ENCODE results near the gene HSFX4.
"Not testable (repeated sequence)": the region's sequence is repeated elsewhere in the genome, so short reads cannot be mapped to it uniquely, and the experiment has no call there.

The HSFX4 gene

GRCh38 chrX:149937871-149938426 is 8.6 kb downstream of the HSFX4 start:
- no peak for DNase-seq (ENCODE audit: low spot score)

- peak; percentile 97 for DNase-seq (ENCODE audit: low spot score)
These were observed 9.1 kb downstream of the HSFX4 start, which contains the start of gene EOLA2 for GRCh38 chrX:149938427-149938880. Gene EOLA2 (minus strand): TSS chrX:149938491. CDS start chrX:149933874, 4,617 bp downstream.

- peak; percentile 88 for DNase-seq (ENCODE audit: low spot score)
These were observed 9.7 kb downstream of the HSFX4 start for GRCh38 chrX:149938881-149939654.

- DNase-seq (ENCODE audit: low spot score): no peak
These were observed 10.2 kb downstream of the HSFX4 start for GRCh38 chrX:149939655-149939904.

- DNase-seq (ENCODE audit: low spot score): peak; percentile 94
These were observed 10.7 kb downstream of the HSFX4 start for GRCh38 chrX:149939905-149940673.

GRCh38 chrX:149940674-149941024 is 11.3 kb downstream of the HSFX4 start:
- DNase-seq (ENCODE audit: low spot score): not testable (repeated sequence)

GRCh38 chrX:149945087-149945670 is 15.8 kb downstream of the HSFX4 start:
- not testable (repeated sequence) for DNase-seq (ENCODE audit: low spot score)

- not testable (repeated sequence) for DNase-seq (ENCODE audit: low spot score)
These were observed 16.4 kb downstream of the HSFX4 start for GRCh38 chrX:149945820-149946219.

GRCh38 chrX:149946932-149947331 is 17.6 kb downstream of the HSFX4 start:
- not testable (repeated sequence) for DNase-seq (ENCODE audit: low spot score)

GRCh38 chrX:149948016-149948415 is 18.6 kb downstream of the HSFX4 start:
- DNase-seq (ENCODE audit: low spot score): no peak

GRCh38 chrX:149949743-149950436 is 20.5 kb downstream of the HSFX4 start:
- DNase-seq (ENCODE audit: low spot score): no peak

- DNase-seq (ENCODE audit: low spot score): peak; percentile 13
These were observed 21.3 kb downstream of the HSFX4 start for GRCh38 chrX:149950681-149951080.

GRCh38 chrX:149961572-149961971 is 32.2 kb downstream of the HSFX4 start:
- DNase-seq (ENCODE audit: low spot score): no peak

- DNase-seq (ENCODE audit: low spot score): no peak
These were observed 32.6 kb downstream of the HSFX4 start for GRCh38 chrX:149962010-149962409.

- peak; percentile 11 for DNase-seq (ENCODE audit: low spot score)
These were observed 33.7 kb downstream of the HSFX4 start for GRCh38 chrX:149962859-149963757.

- no peak for DNase-seq (ENCODE audit: low spot score)
These were observed 49.8 kb downstream of the HSFX4 start for GRCh38 chrX:149979126-149979644.

Measured in hematopoietic multipotent progenitor cell treated with erythropoietin and hydrocortisone succinate and interleukin-3 and kit ligand, for 17 days (in vitro differentiated cells).